GM13976 (cell line): Measurements from ENCODE around the gene OSBPL3.
"Not testable (repeated sequence)": the region's sequence is repeated elsewhere in the genome, so short reads cannot be mapped to it uniquely, and the experiment has no call there.

Source experiments
- DNase-seq: peaks from one replicate; pipeline ENCODE4 v3.0.0; 2012; ENCODE audit warnings: low spot score
- CTCF ChIP-seq: IDR thresholded peaks from 2 replicates; pipeline ENCODE4 v1.5.1; 2012; ENCODE audit warnings: borderline replicate concordance, mild to moderate bottlenecking; ENCODE audit not compliant: insufficient read depth; ENCODE audit errors: extremely low read depth, missing control alignments, control extremely low read depth
- in situ Hi-C: fragments of 300-500 bp; cut with MboI; formaldehyde crosslinking; loops from one replicate; pipeline ENCODE4 v1.12.0; 2022; ENCODE audit warnings: low sequenced_read_pairs, mixed read lengths, inconsistent platforms; ENCODE audit not compliant: unreplicated experiment

OSBPL3 gene

GRCh38 chr7:25024066-25024465, 44.1 kb upstream of the OSBPL3 start:
- in situ Hi-C loops, result no loop called here

GRCh38 chr7:25017671-25018070, 37.7 kb upstream of the OSBPL3 start:
- DNase-seq, in situ Hi-C loops: not testable (repeated sequence)

More at GRCh38 chr7:25024066-25024465, 44.1 kb upstream of the OSBPL3 start:
- no peak for TF ChIP-seq CTCF
- no peak for DNase-seq

- in situ Hi-C loops, result no loop called here
- TF ChIP-seq CTCF, result no peak
- no peak for DNase-seq
Measured at GRCh38 chr7:25014756-25015155, 34.8 kb upstream of the OSBPL3 start.

GRCh38 chr7:25012710-25013109, 32.7 kb upstream of the OSBPL3 start:
- DNase-seq, in situ Hi-C loops: not testable (repeated sequence)

- no peak for DNase-seq
- in situ Hi-C loops, result no loop called here
- TF ChIP-seq CTCF, result no peak
Measured at GRCh38 chr7:25012254-25012653, 32.3 kb upstream of the OSBPL3 start.

GRCh38 chr7:25009257-25009656, 29.3 kb upstream of the OSBPL3 start:
- TF ChIP-seq CTCF, result no peak
- in situ Hi-C loops, result no loop called here
- DNase-seq, result no peak

GRCh38 chr7:25007668-25008067, 27.7 kb upstream of the OSBPL3 start:
- no peak for TF ChIP-seq CTCF
- DNase-seq, result no peak
- in situ Hi-C loops, result no loop called here

- TF ChIP-seq CTCF, result no peak
- in situ Hi-C loops, result no loop called here
Measured at GRCh38 chr7:25006276-25006675, 26.3 kb upstream of the OSBPL3 start.

More at GRCh38 chr7:25006276-25006675, 26.3 kb upstream of the OSBPL3 start:
- DNase-seq, result no peak
